Hepatocyte (in vitro differentiated cells): ENCODE results near the gene CDC45.

Experiments used
- CTCF ChIP-seq: fragments of 200-600 bp; sonication (generic); IDR thresholded peaks from 2 replicates; pipeline ENCODE4 v1.5.1; 2016; ENCODE audit warnings: antibody characterized with exemption, mild to moderate bottlenecking; ENCODE audit not compliant: poor library complexity
- EZH2 ChIP-seq: fragments of 200-600 bp; sonication (generic); IDR thresholded peaks from 2 replicates; pipeline ENCODE4 v1.6.1; 2016; ENCODE audit warnings: antibody characterized with exemption, mild to moderate bottlenecking, borderline replicate concordance

- TF ChIP-seq CTCF (no peak), EZH2 (no peak)
Measured at GRCh38 chr22:19543970-19544708, 64.4 kb downstream of the CDC45 start.
